Measurements from ENCODE around the gene POP4. TPM values are rescaled to one million over a fixed set of nuclear protein-coding genes. Genes with fewer than 3 reads are reported as not detected.

The POP4 gene
- total and polyA plus RNA-seq, 2 donors (not counting 3 experiments of a cell fraction or from before 2014, with no cell fraction given) = 56.2 to 64.4 TPM

- H3K27me3 ChIP-seq (ENCODE audit: control insufficient read depth in 2 of 2, insufficient read depth in 2 of 2, low read length in 2 of 2) = peaks cover 0 to 3% of the 10 kb centered on the region in 2 experiments
- ChIA-PET POLR2A (no interaction called here), CTCF (no interaction called here)
- H3K36me3 ChIP-seq (ENCODE audit: control insufficient read depth in 2 of 2, extremely low read depth in 1 of 2, insufficient read depth in 2 of 2, low read length in 2 of 2) = no peaks in the 10 kb centered on the region
- H3K27ac ChIP-seq (ENCODE audit: insufficient read depth, low read depth, low read length) = no peak overlapping the region
- H2AFZ ChIP-seq (ENCODE audit: low read depth, low read length) = no peak overlapping the region
- no peaks in the 10 kb centered on the region for H3K9me1 ChIP-seq (replicated peaks; ENCODE audit: control insufficient read depth, extremely low read depth, insufficient read depth, low read length)
- H3K9me3 ChIP-seq (replicated peaks; ENCODE audit: control insufficient read depth, insufficient read depth, low read length) = no peaks in the 10 kb centered on the region
- dilution Hi-C loops (cut with MboI; ENCODE audit: extremely low pct_ligation_motif_present, low sequenced_read_pairs) (no loop called here), intact Hi-C loops (cut with micrococcal nuclease) (no loop called here)
- BruUV-seq (replicated peaks) = no TSS peak
- no peak overlapping the region for H3K4me3 ChIP-seq (replicated peaks in 1 of 3; ENCODE audit: insufficient read depth in 1 of 3, low read depth in 1 of 3, low read length in 3 of 3)
- no peaks in the 10 kb centered on the region for H3K79me2 ChIP-seq (ENCODE audit: control insufficient read depth, insufficient read depth, low read length)
- DNase-seq (ENCODE audit: low read depth, low spot score) (no peak), FAIRE-seq (no peak)
- no peak overlapping the region for H3K9ac ChIP-seq (replicated peaks; ENCODE audit: extremely low read depth, insufficient read depth, low read length)
- H3K4me1 ChIP-seq (ENCODE audit: control insufficient read depth, extremely low read depth, insufficient read depth, low read length) = no peaks in the 10 kb centered on the region
- H3K4me2 ChIP-seq (ENCODE audit: insufficient read depth, low read length) = no peak overlapping the region
- no peaks in the 10 kb centered on the region for H4K20me1 ChIP-seq (replicated peaks; ENCODE audit: control insufficient read depth, extremely low read depth, insufficient read depth, low read length)
- TF ChIP-seq POLR2A (IDR thresholded peaks at IDR 0.05; ENCODE audit: low read depth, low read length) (no peak), GATA2 (IDR thresholded peaks at IDR 0.05; ENCODE audit: insufficient read depth, insufficient read length, low read depth, low read length) (no peak), EZH2 (IDR thresholded peaks at IDR 0.05; ENCODE audit: borderline replicate concordance, low read depth, low read length, severe bottlenecking) (no peak), MAX (IDR thresholded peaks at IDR 0.05; ENCODE audit: insufficient read depth, insufficient read length) (no peak), JUN (IDR thresholded peaks at IDR 0.05; ENCODE audit: borderline replicate concordance, insufficient read depth, insufficient read length, low read depth) (no peak), FOS (IDR thresholded peaks at IDR 0.05; ENCODE audit: borderline replicate concordance, insufficient read depth, low read length) (no peak), CTCF (IDR thresholded peaks at IDR 0.05; ENCODE audit: extremely low read depth in 1 of 2, insufficient read depth in 1 of 2, low read depth in 1 of 2, low read length in 2 of 2) (no peak), POLR2AphosphoS5 (IDR thresholded peaks at IDR 0.05; ENCODE audit: insufficient read depth, low read depth, low read length) (no peak), MYC (IDR thresholded peaks at IDR 0.05; ENCODE audit: low read depth, low read length) (no peak)
Observed at GRCh38 chr19:29644210-29644609, 38.1 kb downstream of the POP4 start.
